Activated CD8-positive, alpha-beta memory T cell treated with anti-CD3 and anti-CD28 coated beads, Interleukin-2, amount 50 U/mL, for 24 hours (primary cell): Measurements from ENCODE around the gene MPRIP.

ENCODE experiments used
- DNase-seq: peaks from one replicate; pipeline ENCODE4 v3.0.0-alpha.2; 2020; ENCODE audit errors: extremely low read depth

Gene MPRIP

GRCh38 chr17:17108451-17109049 lies 66.3 kb downstream of the MPRIP start:
- no peak for DNase-seq

- no peak for DNase-seq
Measured at GRCh38 chr17:17109256-17109655, 67.0 kb downstream of the MPRIP start.

DNA sequence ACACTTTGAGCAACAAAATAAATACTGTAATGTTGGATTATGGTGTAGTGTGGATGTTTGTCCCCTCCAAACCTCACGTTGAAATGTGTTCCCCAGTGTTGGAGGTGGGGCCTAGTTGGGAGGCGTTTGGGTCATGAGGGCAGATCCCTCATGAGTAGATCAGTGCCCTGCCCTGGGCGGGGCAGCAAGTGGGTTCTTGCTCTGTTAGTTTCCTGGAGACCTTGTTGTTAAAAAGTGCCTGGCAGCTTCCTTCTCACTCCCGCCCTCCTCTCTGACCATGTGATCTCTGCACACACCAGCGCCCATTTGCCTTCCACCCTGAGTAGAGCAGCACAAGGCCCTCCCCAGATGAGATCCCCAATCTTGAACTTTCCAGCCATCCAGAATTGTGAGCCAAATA lies 67.7 kb downstream of the MPRIP start:
- no peak for DNase-seq

DNA sequence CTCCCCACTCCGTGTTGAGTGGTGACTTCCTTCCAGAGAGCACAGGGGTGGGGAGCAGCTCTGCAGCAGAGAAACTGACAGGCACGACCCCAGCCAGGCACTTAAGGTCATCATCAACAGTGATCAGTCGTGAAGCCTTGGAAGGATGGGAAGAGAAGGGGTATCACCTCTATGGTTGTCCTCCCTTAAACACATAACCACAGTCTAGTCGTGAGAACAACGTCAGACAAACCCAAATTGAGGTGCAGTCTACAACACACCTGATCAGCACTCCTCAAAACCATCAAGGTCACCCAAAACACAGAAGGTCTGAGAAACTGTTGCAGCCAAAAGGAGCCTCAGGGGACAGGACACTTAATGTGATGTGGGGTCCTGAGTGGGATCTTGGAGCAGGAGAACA lies 68.3 kb downstream of the MPRIP start:
- no peak for DNase-seq

DNA sequence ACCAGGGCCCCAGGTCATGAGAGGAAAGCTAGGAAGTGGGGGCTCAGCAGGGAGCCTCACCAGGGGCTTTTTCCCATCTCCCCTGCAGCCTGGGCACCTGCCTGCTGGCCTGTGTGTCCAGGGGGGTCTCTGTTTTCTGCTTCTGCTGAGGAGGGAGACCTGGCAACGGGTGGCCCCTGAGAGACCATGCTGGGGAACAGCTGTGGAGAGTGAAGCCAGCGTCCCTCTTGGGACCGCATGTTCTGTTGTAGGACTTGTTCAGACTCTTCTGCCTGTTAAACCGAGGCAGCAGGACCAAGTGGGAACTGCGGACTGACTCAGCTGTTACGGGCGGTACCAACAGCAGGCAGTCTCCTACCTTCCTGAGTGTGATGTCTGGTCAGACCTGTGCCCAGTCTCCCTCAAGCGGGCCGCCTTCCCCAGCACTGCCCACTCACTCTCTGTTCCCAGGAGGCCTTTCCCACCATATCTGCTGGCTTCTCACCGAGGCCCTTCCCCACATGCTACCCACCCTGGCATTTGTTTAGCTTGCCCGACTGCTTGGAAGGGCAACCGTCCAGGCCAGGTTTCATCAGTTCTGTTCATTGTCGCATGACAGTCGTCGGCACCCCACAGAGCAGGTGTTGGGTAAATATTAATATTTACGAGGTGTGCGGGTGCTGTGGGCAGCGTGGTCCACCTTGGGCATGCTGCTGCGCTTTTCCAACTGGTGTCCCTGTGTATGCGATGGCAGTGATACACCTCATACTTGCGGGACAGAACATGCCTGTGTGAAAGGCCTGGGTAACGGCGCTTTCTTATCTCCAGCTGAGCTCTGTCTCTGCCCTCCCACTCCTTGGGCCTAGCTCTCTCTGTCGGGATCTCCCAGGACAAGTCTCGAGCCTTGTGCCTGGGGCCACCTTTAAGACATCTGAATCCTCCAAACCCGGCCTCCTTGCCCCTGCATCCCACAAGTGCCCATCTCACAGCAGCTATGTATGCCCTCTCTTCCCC lies 69.4 kb downstream of the MPRIP start:
- DNase-seq = no peak

DNA sequence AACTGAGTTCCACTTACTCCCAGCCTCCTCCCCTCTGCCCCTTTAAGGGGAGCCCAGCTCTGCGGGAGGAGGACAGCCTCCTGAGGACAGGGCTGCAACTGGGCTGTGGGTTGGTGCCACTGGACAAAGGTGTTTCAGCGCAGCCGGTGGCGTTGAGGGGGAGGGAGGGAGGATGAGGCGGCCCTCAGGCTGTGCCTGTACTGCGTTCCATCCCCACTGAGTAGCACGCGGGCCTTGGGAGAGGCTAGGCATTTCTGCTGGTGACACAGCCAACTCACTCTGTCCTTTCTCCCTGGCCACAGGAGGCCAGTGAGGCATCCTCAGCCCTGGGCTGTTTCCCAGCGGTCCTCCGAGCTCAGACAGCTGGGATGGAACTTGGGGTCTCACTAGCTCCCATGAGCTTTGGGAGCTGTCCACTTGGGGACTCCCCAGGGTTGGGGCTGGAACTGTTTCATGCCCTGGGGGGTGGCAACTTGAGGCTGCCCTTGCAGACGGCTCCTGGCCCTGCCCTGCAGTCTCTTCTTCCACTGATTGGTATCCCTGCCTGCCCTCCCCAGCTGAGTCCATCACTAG lies 70.5 kb downstream of the MPRIP start:
- DNase-seq = no peak

- DNase-seq = no peak
Measured at GRCh38 chr17:17114592-17115225, 72.5 kb downstream of the MPRIP start.

DNA sequence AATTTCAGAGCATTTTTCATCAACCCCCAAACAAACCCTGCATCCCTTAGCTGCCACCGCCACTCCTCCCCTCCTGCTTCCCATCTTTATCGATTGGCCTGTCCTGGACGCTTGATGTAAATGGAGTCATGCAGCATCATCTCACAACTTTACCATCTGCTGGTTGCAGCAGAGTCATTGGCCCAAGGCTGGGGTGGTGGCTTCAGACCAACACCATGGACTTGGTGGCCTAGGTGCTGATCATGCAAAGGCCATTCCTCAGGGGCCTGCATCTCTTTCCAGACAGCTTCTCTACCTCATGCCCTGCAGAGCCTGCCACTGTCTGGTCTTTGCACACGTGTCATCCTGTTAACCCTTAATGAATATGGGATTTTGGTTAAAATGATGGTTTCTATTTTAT lies 73.4 kb downstream of the MPRIP start:
- DNase-seq = no peak

- DNase-seq = no peak
Measured at GRCh38 chr17:17116406-17116805, 74.1 kb downstream of the MPRIP start.

GRCh38 chr17:17117923-17118322 lies 75.7 kb downstream of the MPRIP start:
- no peak for DNase-seq

GRCh38 chr17:17118399-17118798 lies 76.1 kb downstream of the MPRIP start:
- no peak for DNase-seq

DNA sequence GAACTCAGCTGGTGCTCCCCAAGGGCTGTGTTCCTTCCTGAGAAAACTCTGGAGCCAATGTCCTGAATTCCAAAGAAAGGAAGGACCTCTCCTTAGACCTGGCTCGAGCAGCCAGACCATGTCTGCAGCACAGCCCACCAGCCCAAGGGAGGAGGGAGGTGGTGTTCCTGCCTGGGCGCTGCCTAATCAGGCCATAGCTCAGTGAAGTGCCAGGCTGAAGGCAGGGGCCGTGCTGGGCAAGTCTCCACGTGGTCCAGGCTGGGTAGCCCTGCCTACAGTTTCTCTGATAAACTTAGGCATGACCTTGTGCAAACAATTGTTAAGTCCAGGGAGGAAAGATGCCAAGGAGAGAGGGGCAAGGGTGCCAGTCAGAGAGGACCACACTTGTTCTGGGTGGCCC lies 76.8 kb downstream of the MPRIP start:
- DNase-seq = no peak

DNA sequence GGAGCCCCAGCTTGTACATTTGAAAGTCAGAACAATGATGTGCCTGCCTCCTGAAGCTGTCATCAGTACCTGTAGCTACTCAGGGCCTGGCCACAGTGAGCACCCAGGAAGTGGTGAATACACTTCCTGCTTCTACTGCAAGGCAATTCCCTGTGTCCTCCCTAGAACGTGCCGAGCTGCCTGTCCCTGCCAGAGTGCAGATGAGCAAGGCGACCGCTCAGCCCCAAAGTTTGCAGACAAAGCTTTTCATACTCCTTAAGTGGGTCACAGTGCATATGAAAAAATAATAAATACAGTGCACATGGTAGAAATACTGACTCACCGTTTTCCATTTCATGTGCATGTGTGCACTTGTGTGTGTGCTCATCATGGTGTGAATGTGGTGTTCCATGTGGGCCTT lies 77.3 kb downstream of the MPRIP start:
- DNase-seq = peak; percentile 23

DNA sequence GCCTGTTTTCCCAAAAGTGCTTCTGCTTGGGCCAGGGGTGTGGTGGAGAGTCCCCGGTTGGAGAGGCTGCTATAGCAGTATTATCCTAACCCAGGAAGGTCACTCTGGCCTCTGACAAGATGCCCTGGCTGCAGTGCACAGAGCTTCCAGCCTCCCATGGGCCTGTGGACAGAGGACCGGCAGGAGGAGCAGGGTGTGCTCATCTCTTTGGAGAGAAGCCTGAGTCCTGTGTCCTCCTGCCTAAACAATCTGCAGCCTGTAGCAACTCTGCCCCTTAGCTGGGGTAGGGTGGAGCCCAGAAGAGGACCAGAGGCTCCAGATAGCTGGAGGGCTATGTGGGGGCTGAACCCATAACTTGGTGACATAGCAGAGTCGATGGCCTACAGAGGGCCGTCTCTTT lies 78.0 kb downstream of the MPRIP start:
- no peak for DNase-seq

GRCh38 chr17:17120701-17121100 lies 78.4 kb downstream of the MPRIP start:
- DNase-seq = no peak

DNA sequence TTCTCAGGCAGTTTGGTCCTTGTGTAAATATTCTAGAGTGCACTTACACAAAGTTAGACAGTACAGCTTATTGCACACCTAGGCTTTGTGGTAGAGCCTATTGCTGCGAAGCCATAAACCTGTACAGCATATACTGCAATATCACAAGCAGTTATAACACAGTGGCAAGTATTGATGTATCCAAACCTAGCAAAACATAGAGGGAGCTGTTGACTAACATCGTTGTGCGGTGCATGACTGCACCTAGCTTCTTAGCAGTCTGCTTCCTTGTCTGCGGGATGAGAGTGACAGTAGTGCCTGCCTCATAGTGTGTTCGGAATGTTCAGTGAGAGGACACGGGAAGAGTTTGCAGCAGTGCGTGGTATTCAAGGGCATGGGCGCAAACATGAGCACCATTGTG lies 78.9 kb downstream of the MPRIP start:
- no peak for DNase-seq

- no peak for DNase-seq
Measured at GRCh38 chr17:17122781-17123483, 80.7 kb downstream of the MPRIP start.

DNA sequence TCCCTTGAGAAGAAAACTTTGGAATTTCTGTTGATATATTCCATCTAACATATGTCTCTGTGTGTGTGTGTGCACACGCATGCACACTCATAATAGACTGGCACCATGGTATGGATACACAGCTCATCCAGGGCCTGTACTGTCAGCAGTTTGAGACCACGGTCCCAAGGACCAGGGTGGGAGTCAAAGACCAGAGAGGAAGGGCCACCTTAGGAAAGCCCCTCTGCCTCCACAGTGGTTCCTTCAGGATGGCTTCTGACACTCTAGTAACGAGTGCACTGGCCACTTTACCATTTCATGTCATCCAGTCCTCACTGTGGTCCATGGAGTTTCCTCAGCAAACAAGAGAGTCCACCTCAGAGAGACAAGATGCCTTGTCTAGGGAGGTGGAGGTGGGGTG lies 82.1 kb downstream of the MPRIP start:
- no peak for DNase-seq

- no peak for DNase-seq
Measured at GRCh38 chr17:17125136-17126084, 83.2 kb downstream of the MPRIP start.
